ENCODE measurements around the gene SEPHS2.
A peak's percentile ranks its signal among the peaks of the same experiment; 100 is the strongest.
"Not testable (repeated sequence)": the region's sequence is repeated elsewhere in the genome, so short reads cannot be mapped to it uniquely, and the experiment has no call there.

The SEPHS2 gene

DNA sequence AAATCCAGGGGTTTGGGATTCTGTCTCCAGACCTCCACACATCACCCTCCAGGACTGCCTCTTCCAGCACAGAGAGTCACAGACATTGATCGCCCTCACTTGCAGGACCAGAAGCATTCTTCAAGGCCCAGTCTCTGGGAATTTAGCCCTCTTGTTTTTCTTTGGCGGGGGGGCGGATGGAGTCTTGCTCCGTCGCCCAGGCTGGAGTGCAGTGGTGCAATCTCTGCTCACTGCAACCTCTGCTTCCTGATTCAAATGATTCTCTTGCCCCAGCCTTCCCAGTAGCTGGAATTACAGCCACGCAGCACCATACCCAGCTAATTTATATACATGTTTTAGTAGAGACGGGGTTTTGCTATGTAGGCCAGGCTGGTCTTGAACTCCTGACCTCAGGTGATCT, 18.4 kb upstream of the SEPHS2 start:
- DNase-seq, result no peak

DNA sequence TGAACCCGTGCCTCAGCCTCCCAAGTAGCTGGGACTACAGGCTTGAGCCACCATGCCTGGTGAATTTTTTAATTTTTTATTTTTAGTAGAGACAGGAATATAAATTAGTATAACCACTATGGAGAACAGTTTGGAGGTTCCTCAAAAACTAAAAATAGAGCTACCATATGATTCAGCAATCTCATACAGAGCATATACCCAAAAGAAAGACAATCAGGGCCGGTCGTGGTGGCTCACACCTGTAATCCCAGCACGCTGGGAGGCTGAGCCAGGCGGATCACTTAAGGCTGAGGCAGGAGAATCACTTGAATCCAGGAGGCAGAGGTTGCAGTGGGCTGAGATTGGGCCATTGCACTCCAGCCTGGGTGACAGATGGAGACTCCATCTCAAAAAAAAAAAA, 15.8 kb upstream of the SEPHS2 start:
- DNase-seq, result not testable (repeated sequence)

DNA sequence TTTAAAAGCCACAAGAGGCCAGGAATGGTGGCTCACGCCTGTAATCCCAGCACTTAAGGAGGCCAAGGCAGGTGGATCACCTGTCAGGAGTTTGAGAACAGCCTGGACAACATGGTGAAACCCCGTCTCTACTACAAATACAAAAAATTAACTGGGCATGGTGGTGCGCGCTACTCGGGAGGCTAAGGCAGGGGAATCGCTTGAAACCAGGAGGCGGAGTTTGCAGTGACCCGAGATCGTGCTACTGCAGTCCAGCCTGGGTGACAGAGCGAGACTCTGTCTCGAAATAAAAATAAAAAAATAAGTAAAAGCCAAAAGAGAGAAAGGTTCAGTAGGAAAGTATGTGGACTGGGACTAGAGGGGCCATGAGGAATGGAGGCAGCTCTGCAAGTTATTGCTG, 13.8 kb upstream of the SEPHS2 start:
- no peak for DNase-seq

DNA sequence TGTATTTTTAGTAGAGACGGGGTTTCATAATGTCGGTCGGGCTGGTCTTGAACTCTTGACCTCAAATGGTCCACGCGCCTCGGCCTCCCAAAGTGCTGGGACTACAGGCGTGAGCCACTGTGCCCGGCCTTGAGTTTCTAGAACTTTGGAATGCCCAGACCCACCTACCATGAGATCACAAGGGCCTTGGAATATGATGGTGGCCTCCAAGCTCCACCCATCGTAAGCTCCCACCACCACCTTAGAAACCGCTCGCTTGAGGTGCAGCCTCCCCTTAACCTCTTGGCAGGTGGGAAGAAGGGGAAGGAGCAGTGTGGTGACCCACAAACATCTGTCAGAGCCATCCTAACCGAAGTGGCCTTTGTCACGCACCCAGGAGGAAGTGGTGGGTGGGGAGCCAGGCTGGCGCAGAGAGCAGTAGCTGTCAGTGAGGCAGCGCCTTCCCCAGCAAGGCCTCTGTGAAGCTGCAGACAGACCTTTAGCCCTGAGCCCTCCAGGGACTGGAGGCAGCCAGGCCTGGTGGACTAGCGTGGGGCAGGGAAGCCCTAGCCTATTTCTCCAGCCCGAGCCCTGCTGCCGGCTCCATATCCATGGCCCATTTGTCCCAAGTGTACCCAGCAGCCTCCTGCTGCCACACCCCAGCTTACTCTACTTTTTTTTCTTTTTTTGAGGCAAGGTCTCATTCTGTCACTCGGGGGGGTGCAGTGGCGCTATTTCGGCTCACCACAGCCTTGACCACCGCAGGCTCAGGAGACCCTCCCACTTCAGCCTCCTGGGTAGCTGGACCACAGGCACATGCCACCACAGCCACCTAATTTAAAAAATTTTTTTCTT, 13.1 kb upstream of the SEPHS2 start:
- DNase-seq, result peak; percentile 49

- no peak for DNase-seq
These were observed 12.3 kb upstream of the SEPHS2 start for GRCh38 chr16:30457743-30458560.

GRCh38 chr16:30457256-30457655, 11.6 kb upstream of the SEPHS2 start:
- DNase-seq, result no peak

DNA sequence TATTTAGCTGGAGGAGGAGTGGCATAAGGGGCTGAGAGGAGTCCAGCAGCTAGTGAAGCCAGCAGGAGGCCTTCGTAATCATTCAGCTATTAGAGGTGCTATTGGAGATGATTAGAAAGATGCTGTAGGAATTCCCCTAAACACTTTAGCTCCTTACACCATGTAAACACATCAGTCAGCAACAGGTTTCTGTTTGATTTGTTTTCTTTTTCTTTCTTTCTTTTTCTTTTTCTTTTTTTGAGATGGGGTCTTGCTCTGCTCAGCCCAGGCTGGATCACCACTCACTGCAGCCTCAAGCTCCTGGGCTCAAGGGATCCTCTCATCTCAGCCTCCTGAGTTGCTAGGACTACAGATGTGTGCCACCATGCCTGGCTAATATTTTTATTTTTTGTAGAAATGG, 10.6 kb upstream of the SEPHS2 start:
- DNase-seq, result no peak

DNA sequence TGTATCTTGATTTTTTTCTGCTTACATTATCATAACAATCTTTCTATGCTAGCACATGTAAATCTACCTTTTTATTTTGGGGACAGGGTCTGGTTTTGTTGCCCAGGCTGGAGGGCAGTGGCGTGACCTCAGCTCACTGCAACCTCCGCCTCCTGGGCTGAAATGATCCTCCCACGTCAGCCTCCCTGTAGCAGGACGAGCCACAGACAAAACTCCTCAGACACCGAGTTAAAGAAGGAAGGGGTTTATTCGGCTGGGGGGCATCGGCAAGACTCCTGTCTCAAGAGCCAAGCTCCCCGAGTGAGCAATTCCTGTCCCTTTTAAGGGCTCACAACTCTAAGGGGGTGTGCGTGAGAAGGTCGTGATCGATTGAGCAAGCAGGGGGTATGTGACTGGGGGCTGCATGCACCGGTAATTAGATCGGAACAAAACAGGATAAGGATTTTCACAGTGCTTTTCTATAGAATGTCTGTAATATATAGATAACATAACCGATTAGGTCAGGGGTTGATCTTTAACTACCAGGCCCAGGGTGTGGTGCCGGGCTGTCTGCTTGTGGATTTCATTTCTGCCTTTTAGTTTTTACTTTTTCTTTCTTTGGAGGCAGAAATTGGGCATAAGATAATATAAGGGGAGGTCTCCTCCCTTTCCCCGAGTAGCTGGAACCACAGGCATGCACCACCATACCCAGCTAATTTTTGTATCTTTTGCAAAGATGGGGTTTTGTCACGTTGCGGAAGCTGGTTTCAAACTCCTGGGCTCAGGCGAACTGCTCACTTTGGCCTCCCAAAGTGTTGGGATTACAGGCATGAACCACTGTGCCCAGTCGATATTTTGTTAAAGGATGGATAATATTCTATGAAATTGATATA, 7.3 kb upstream of the SEPHS2 start:
- DNase-seq, result not testable (repeated sequence)

DNA sequence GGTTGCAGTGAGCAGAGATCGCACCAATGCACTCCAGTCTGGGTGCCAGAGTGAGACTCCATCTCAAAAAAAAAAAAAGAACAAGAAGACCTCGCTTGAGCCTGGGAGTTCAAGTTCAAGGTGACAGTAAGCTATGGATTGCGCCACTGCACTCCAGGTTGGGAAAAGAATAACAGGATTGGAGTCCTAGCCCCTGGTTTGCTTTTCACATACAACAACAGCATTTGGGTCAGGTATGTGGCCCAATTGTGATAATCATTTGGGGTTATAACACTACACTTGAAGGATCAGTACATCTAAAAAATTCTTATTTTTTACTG, 3.4 kb upstream of the SEPHS2 start:
- no peak for DNase-seq

- no peak for DNase-seq
These were observed 2.0 kb upstream of the SEPHS2 start for GRCh38 chr16:30447512-30448226.

DNA sequence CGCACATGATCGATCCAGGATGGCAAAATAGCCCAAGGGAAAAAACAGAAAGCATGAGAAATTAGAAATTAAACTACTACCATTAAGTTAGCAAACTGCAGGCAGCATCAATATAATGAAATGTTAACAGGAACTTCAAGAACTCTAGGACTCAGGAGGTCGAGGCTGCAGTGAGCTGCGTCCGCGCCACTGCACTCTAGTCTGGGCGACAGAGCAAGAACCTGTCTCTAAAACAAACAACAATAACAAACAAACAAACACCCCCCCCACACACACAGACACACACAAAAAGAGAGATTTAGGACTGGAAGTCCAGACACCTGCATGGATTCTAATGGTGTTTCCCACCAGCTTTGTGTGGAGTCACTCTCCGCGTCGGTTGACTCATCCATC, 525 bp upstream of the SEPHS2 start:
- no peak for DNase-seq

GRCh38 chr16:30445149-30445407, 596 bp downstream of the SEPHS2 start:
- DNase-seq, result no peak

GRCh38 chr16:30444231-30445148, 1.2 kb downstream of the SEPHS2 start:
- DNase-seq, result no peak

- DNase-seq, result no peak
These were observed 2.0 kb downstream of the SEPHS2 start for GRCh38 chr16:30443631-30444030.

GRCh38 chr16:30439720-30440348, 5.8 kb downstream of the SEPHS2 start:
- no peak for DNase-seq

- DNase-seq, result no peak
These were observed 6.8 kb downstream of the SEPHS2 start for GRCh38 chr16:30438835-30439234.

DNA sequence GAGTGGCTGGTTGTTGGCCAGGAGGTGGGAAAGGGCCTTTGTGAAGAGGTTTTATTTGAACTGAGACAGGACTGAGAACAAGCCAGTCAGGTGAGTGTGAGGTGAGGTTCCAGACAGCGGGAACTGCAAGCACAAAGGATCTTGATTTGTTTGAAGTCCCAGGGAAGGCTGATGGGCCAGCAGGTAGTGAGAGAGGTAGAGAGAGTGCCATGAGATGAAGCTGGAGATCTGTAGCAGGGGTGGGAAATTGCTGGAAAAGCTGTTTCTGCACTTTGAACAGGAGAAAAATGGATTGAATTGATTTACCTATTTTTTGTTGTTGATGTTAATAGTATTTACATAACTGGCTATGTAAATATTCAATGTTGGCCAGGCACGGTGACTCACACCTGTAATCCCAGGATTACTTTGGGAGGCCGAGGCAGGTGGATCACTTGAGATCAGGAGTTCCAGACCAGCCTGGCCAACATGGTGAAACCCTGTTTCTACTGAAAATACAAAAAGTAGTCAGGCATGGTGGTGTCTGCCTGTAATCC, 8.1 kb downstream of the SEPHS2 start:
- DNase-seq, result no peak

DNA sequence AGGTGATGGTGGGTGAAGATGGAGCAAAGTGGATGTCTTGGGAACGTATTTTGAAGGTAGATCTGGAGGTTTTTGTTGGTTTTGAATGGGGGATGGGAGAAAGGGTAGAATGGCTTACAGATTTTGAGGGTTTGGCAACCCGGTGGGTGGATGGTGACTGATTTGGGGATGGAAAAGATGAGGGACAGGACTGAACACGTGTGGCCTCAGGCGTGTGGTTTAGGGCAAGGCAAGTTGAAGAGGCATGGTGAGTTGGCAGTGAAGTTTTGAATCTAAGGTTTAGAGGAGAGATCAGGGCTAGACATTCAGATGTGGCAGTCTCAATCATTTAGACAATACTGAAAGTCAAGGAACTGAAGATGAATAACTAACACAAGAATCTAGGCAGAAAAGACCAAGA, 10.8 kb downstream of the SEPHS2 start:
- no peak for DNase-seq

DNA sequence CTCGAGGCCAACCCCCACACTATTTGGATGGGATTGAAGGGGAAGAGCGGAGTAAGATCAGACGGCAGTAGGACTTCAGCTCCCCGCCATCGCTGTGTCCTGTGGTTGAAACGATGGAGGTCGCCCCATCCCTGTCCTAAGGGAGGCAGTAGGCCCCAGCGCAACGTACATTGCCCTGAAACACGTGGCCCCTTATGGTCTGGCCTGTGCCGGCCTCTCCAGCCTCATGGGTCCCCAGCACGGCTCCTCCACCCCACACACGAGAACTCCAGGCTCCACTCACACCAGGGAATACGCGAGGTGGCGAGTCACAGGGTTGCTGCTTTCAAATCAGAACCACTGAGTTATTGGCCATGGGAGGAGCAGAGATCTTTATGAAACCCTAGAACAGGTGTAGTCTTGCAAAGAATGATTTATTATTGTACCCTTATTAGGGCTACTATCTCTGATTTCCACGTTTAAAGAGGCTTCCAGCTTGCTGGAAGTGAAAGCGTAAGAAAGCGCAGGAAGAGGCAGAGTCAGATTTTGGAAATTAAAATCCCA, 15.2 kb downstream of the SEPHS2 start:
- no peak for DNase-seq

DNA sequence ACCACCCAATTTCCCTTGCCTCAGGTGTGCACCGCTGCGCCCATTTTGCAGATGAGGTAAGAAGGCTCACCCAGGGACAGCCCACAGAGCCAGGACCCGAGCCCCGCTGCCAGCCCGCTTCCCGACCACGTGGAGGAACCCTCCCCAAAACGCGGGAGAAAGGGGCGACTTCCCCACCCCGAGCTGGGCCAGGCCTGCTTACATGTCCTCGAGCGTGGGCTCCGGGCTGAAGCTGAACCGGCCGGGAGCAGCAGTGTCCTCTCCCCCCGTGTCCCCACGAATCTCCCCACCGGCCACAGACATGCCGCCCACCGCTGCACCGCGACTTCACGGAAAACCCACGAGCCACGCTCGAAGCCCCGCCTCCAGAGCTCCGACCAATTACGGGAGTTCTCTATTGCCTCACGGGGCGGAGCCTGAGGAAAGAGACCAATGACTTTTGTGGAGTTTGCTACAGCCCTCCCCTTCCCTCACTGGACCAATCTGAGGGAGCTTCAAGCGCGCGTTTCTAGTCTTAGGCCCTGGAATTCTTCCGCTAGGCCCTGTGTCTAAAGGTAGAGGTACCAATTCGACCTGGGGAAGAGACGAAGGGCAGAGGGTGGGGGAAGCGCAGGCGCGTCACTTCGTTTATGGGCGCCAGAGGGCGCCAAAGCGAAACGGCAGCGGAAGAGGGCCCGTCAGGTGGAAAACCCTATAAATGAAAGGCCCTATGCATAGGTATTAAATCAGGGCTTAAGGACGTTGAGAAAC, 15.8 kb downstream of the SEPHS2 start, which contains the start of gene DCTPP1:
DCTPP1 (minus strand) TSS at position 353 of the 750 bp plus-strand sequence; CDS start at position 303, 50 bp downstream.
- DNase-seq, result peak; percentile 97
